GM12892 (cell line): Measurements from ENCODE around the gene RAB12.

ENCODE experiments used
- POLR2AphosphoS5 ChIP-seq: IDR thresholded peaks from 2 replicates; pipeline ENCODE4 v1.6.1; 2011; ENCODE audit warnings: low read depth, low read length, control low read depth
- TAF1 ChIP-seq: IDR thresholded peaks from 2 replicates; pipeline ENCODE4 v1.6.1; 2011; ENCODE audit warnings: low read depth, mild to moderate bottlenecking, control low read depth, low read length, borderline replicate concordance

DNA sequence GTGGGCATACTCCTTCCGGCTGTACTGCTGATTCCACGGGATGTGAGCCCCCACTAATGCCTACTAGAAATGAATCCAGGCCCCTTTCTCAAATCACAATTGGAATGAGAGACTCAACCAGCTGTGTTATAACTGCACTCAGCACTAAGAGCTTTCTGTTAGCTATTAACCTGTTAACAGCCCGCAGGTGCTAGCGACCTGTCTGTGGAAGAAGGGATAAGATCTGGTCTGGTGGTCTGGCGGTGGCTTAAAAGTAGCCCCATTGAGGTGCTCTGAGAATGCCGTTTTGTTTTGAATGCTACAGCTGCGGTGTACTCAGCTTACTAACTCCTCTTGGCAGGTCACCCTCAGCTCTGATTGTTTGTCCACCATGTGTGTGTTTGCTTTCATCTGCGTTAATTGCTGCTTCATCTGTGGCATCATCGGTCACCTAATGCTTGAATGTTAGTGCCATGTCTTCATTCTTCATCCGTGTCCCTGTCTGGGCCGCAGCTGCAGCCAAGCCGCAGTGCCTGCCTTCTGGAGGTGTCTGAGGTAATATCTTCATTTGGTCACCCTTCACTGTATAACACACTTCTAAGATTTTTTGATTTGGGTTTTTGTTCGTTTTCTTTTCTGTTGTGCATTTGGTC, 16.3 kb downstream of the RAB12 start:
- TF ChIP-seq POLR2AphosphoS5, result no peak; the same call in 1 of the 2 replicates
- no peak for TF ChIP-seq TAF1
